ENCODE measurements around the gene LASP1NB.

Gene LASP1NB

GRCh38 chr17:38925263-38925995, at the start of gene LASP1NB:
Gene LASP1NB (plus strand): TSS chr17:38925614.
- DNase-seq (ENCODE audit: low spot score), result no peak

GRCh38 chr17:38877130-38877851, 48.1 kb upstream of the LASP1NB start:
- DNase-seq (ENCODE audit: low spot score), result no peak

GRCh38 chr17:38879878-38880665, 45.3 kb upstream of the LASP1NB start:
- DNase-seq (ENCODE audit: low spot score), result peak; percentile 98

- DNase-seq (ENCODE audit: low spot score), result no peak
These were observed 43.7 kb upstream of the LASP1NB start for GRCh38 chr17:38881600-38882191.

- DNase-seq (ENCODE audit: low spot score), result no peak
These were observed 42.5 kb upstream of the LASP1NB start for GRCh38 chr17:38882870-38883269.

GRCh38 chr17:38883592-38884526, 41.6 kb upstream of the LASP1NB start:
- no peak for DNase-seq (ENCODE audit: low spot score)

GRCh38 chr17:38885044-38885727, 40.2 kb upstream of the LASP1NB start:
- DNase-seq (ENCODE audit: low spot score), result no peak

GRCh38 chr17:38885728-38886642, 39.4 kb upstream of the LASP1NB start:
- no peak for DNase-seq (ENCODE audit: low spot score)

- DNase-seq (ENCODE audit: low spot score), result no peak
These were observed 38.8 kb upstream of the LASP1NB start for GRCh38 chr17:38886643-38887010.

GRCh38 chr17:38888842-38889241, 36.6 kb upstream of the LASP1NB start:
- no peak for DNase-seq (ENCODE audit: low spot score)

- no peak for DNase-seq (ENCODE audit: low spot score)
These were observed 35.5 kb upstream of the LASP1NB start for GRCh38 chr17:38889745-38890409.

- DNase-seq (ENCODE audit: low spot score), result no peak
These were observed 35.0 kb upstream of the LASP1NB start for GRCh38 chr17:38890410-38890746.

- no peak for DNase-seq (ENCODE audit: low spot score)
These were observed 34.0 kb upstream of the LASP1NB start for GRCh38 chr17:38891441-38891840.

- DNase-seq (ENCODE audit: low spot score), result no peak
These were observed 33.3 kb upstream of the LASP1NB start for GRCh38 chr17:38892083-38892482.

- no peak for DNase-seq (ENCODE audit: low spot score)
These were observed 32.8 kb upstream of the LASP1NB start for GRCh38 chr17:38892620-38893019.

GRCh38 chr17:38893113-38893512, 32.3 kb upstream of the LASP1NB start:
- no peak for DNase-seq (ENCODE audit: low spot score)

- no peak for DNase-seq (ENCODE audit: low spot score)
These were observed 31.8 kb upstream of the LASP1NB start for GRCh38 chr17:38893607-38894006.

GRCh38 chr17:38894276-38894675, 31.1 kb upstream of the LASP1NB start:
- DNase-seq (ENCODE audit: low spot score), result no peak
